Prostate gland (tissue), 2 donors: Measurements from ENCODE around the gene CARD19. TPM values are rescaled to one million over a fixed set of nuclear protein-coding genes. Genes with fewer than 3 reads are reported as not detected.

Source experiments
- DNase-seq: peaks from one replicate; pipeline ENCODE4 v3.0.0-alpha.2; 2019; ENCODE audit warnings: low spot score
- H3K27ac ChIP-seq, 2 donors: fragments of 200-600 bp; sonication (generic); 2 replicates each; pipeline ENCODE4 v1.5.1; 2017 to 2019
- H3K27me3 ChIP-seq: fragments of 200-600 bp; sonication (generic); replicated peaks from 2 replicates; pipeline ENCODE4 v1.5.1; 2019; ENCODE audit not compliant: insufficient read depth
- H3K36me3 ChIP-seq, 2 donors: fragments of 200-600 bp; sonication (generic); 1 replicate in 1 of 2; 2 replicates in 1 of 2; pipeline versions ENCODE4 v1.5.1 to v1.8.1; 2017 to 2019
- H3K4me1 ChIP-seq: fragments of 200-600 bp; sonication (generic); replicated peaks from 2 replicates; pipeline ENCODE4 v1.5.1; 2019
- H3K4me3 ChIP-seq, 2 donors: fragments of 200-600 bp; sonication (generic); 2 replicates each; pipeline ENCODE4 v1.5.1; 2017 to 2019
- H3K9me3 ChIP-seq: fragments of 200-600 bp; sonication (generic); 2 replicates; pipeline ENCODE4 v1.5.1; 2017
- POLR2A ChIP-seq: fragments of 450-650 bp; IDR thresholded peaks from one replicate; pipeline ENCODE4 v1.6.1; 2016; ENCODE audit warnings: antibody characterized with exemption, mild to moderate bottlenecking
- POLR2AphosphoS5 ChIP-seq: sonication (generic); formaldehyde crosslinking; IDR thresholded peaks from one replicate; pipeline ENCODE4 v1.6.1; 2017; ENCODE audit warnings: antibody characterized with exemption
- WGBS: methylation state at CpG from one replicate; pipeline ENCODE4 v1.1.5; 2018; 5-methylcytosine and 5-hydroxymethylcytosine counted together
- intact Hi-C: fragments of 100-400 bp; cut with DNase I; formaldehyde crosslinking; loops from one replicate; pipeline ENCODE4 v1.14.2; 2022
- total RNA-seq, 2 donors: library from RNA; depleted of rRNA; stranded (reverse); fragments of >200 nt; gene quantifications; one replicate each; pipeline ENCODE4 v1.1.0, GENCODE V29; 2016
- TF ChIP-seq, protein P1 (sequence below), 4 experiments: fragments of 200-600 bp in 2 of 4; fragments of 450-650 bp in 2 of 4; sonication (generic) in 2 of 4; IDR thresholded peaks; 1 replicate in 3 of 4; 2 replicates in 1 of 4; pipeline ENCODE4 v1.5.1; 2016 to 2019; ENCODE audit warnings: antibody characterized with exemption in 4 of 4, mild to moderate bottlenecking in 2 of 4, moderate library complexity in 2 of 4

CARD19 gene
- total RNA-seq, 2 donors from 2014 or later, result 41.9 to 111 TPM

GRCh38 chr9:93120846-93121315 lies 24.9 kb downstream of the CARD19 start:
- DNase-seq, result no peak
- H3K4me3 ChIP-seq, result no peak overlapping the region
- 88% methylated on average over 8 of the region's 11 CpGs for WGBS
- TF ChIP-seq, protein P1, sequence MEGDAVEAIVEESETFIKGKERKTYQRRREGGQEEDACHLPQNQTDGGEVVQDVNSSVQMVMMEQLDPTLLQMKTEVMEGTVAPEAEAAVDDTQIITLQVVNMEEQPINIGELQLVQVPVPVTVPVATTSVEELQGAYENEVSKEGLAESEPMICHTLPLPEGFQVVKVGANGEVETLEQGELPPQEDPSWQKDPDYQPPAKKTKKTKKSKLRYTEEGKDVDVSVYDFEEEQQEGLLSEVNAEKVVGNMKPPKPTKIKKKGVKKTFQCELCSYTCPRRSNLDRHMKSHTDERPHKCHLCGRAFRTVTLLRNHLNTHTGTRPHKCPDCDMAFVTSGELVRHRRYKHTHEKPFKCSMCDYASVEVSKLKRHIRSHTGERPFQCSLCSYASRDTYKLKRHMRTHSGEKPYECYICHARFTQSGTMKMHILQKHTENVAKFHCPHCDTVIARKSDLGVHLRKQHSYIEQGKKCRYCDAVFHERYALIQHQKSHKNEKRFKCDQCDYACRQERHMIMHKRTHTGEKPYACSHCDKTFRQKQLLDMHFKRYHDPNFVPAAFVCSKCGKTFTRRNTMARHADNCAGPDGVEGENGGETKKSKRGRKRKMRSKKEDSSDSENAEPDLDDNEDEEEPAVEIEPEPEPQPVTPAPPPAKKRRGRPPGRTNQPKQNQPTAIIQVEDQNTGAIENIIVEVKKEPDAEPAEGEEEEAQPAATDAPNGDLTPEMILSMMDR (IDR thresholded peaks at IDR 0.05), result no peak
- TF ChIP-seq POLR2A (no peak), POLR2AphosphoS5 (no peak)
- intact Hi-C loops, result no loop called here
- no peaks in the 10 kb centered on the region for H3K27me3 ChIP-seq
- no peaks in the 10 kb centered on the region for H3K36me3 ChIP-seq
- H3K9me3 ChIP-seq, result no peaks in the 10 kb centered on the region
- no peaks in the 10 kb centered on the region for H3K4me1 ChIP-seq
- H3K27ac ChIP-seq, result peak overlapping the region in 1 of 2 donors; percentile 62

- WGBS, result 87% methylated on average over 20 of the region's 20 CpGs
- intact Hi-C loops, result no loop called here
These were observed 25.6 kb downstream of the CARD19 start for GRCh38 chr9:93121316-93122241.

DNA sequence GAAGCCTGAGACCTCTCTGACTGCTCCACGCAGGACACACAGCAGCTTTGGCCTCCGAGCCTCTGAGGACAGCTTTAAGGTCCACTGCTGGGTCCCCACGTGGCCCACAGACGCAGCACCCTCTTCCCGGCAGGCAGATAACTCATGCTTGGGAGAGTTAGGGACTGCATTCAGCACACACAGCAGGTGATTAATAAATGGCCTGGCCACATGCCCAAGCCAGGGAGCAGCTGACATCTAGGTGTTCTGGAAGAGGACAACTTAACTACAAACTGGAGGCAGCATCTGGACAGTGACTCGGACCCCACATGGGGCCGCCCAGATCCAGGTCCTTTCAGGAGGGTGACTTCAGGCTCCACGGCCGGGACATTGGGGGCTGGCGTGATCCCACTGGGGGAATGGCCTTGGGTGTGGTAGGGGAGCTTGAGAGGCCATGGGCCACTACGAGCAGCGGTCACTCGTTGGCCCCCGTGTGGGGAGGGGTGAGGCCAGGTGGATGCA lies 26.8 kb downstream of the CARD19 start:
- Histone ChIP-seq H3K27ac (no peak overlapping the region), H3K4me3 (no peak overlapping the region), H3K4me1 (peaks cover 12% of the 10 kb centered on the region), H3K9me3 (no peaks in the 10 kb centered on the region), H3K27me3 (no peaks in the 10 kb centered on the region), H3K36me3 (no peaks in the 10 kb centered on the region)
- no peak for DNase-seq
- intact Hi-C loops, result no loop called here
- TF ChIP-seq, protein P1 (IDR thresholded peaks at IDR 0.05), result no peak
- TF ChIP-seq POLR2AphosphoS5, result no peak
- TF ChIP-seq POLR2A, result no peak
- WGBS, result 88% methylated on average over 14 of the region's 14 CpGs

More at GRCh38 chr9:93121316-93122241, 25.6 kb downstream of the CARD19 start:
- Histone ChIP-seq H3K4me1 (peaks cover 3% of the 10 kb centered on the region), H3K27me3 (no peaks in the 10 kb centered on the region), H3K4me3 (no peak overlapping the region), H3K9me3 (no peaks in the 10 kb centered on the region), H3K27ac (no peak overlapping the region), H3K36me3 (no peaks in the 10 kb centered on the region)
- TF ChIP-seq, protein P1 (IDR thresholded peaks at IDR 0.05), result no peak
- TF ChIP-seq POLR2A, result no peak
- no peak for TF ChIP-seq POLR2AphosphoS5
- no peak for DNase-seq

DNA sequence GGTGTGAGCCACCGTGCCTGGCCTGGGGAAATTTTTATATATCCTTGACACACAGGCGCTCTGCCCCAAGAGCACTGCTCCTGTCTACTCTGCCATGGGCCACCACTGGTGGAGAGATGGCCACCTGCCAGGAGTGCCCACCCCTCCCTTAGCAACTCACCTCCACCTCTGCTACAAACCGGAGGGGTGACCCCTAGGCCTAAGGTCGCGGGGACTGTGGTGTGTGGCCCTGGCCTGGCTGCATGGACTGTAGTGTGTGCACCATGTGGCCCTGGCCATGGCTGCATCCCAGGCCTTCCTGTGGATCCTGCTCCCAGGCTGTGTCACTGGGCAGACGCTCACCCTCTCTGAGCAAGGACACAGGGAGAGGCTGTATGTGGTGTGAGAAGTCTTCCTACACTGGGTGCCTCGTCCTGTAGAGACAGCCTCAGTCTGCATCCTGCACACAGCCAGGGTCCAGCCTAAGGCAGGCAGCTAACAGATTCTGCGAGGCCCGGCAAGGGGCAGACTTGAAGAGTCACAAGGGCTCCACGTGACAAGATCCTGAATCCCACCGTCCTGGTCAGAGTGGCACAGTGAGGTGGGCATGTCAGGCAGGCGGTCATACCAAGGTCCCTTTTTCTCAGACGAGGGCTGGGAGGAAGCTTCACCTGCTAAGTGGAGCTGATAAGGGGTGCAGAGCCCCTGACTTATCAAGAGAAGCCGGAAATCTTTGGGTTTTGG lies 27.7 kb downstream of the CARD19 start:
- 91% methylated on average over 14 of the region's 14 CpGs for WGBS
- H3K36me3 ChIP-seq, result no peaks in the 10 kb centered on the region
- H3K4me1 ChIP-seq, result peaks cover 12% of the 10 kb centered on the region
- no peak for DNase-seq
- no peaks in the 10 kb centered on the region for H3K9me3 ChIP-seq
- intact Hi-C loops, result no loop called here
- H3K27ac ChIP-seq, result no peak overlapping the region
- H3K4me3 ChIP-seq, result no peak overlapping the region
- no peak for TF ChIP-seq POLR2A
- TF ChIP-seq, protein P1 (IDR thresholded peaks at IDR 0.05), result no peak
- TF ChIP-seq POLR2AphosphoS5, result no peak
- H3K27me3 ChIP-seq, result no peaks in the 10 kb centered on the region
